Vagina (tissue), 2 donors: ENCODE measurements around the gene PANK1. TPM values are rescaled to one million over a fixed set of nuclear protein-coding genes. Genes with fewer than 3 reads are reported as not detected.

Experiments
- DNase-seq, 2 donors: peaks; one replicate each; pipeline ENCODE4 v3.0.0-alpha.2; 2017; ENCODE audit errors: extremely low spot score in 2 of 2
- H3K27ac ChIP-seq: fragments of 200-600 bp; sonication (generic); one replicate; pipeline ENCODE4 v1.5.1; 2019
- H3K27me3 ChIP-seq: fragments of 200-600 bp; sonication (generic); one replicate; pipeline ENCODE4 v1.5.1; 2019
- H3K36me3 ChIP-seq, 2 donors: fragments of 200-600 bp; sonication (generic); one replicate each; pipeline ENCODE4 v1.5.1; 2017 to 2019
- H3K4me1 ChIP-seq: fragments of 200-600 bp; sonication (generic); one replicate; pipeline ENCODE4 v1.5.1; 2019
- H3K4me3 ChIP-seq, 2 donors: fragments of 200-600 bp; sonication (generic); 1 replicate in 1 of 2; 2 replicates in 1 of 2; pipeline ENCODE4 v1.5.1; 2016 to 2019
- H3K9me3 ChIP-seq: fragments of 200-600 bp; sonication (generic); one replicate; pipeline ENCODE4 v1.5.1; 2019
- POLR2A ChIP-seq, 2 donors: fragments of 450-650 bp; IDR thresholded peaks; one replicate each; pipeline ENCODE4 v1.6.1; 2017; ENCODE audit warnings: antibody characterized with exemption in 2 of 2, mild to moderate bottlenecking in 2 of 2, moderate library complexity in 2 of 2
- POLR2AphosphoS5 ChIP-seq, 2 donors: sonication (generic); formaldehyde crosslinking; IDR thresholded peaks; one replicate each; pipeline ENCODE4 v1.9.0; 2017; ENCODE audit warnings: antibody characterized with exemption in 2 of 2, mild to moderate bottlenecking in 2 of 2, low read depth in 1 of 2; ENCODE audit not compliant: insufficient read depth in 1 of 2
- intact Hi-C: fragments of 100-400 bp; cut with DNase I; formaldehyde crosslinking; loops from one replicate; pipeline ENCODE4 v1.15.1; 2023
- total RNA-seq: library from RNA; depleted of rRNA; stranded (reverse); fragments of >200 nt; gene quantifications from one replicate; pipeline ENCODE4 v1.2.3, GENCODE V29; 2016
- TF ChIP-seq, protein P1 (sequence below), 3 experiments: fragments of 450-650 bp in 2 of 3; fragments of 200-600 bp in 1 of 3; sonication (generic) in 1 of 3; IDR thresholded peaks; one replicate each; pipeline ENCODE4 v1.5.1; 2017 to 2019; ENCODE audit warnings: antibody characterized with exemption in 3 of 3, mild to moderate bottlenecking in 2 of 3, moderate library complexity in 2 of 3

The PANK1 gene
- total RNA-seq, 1 donor from 2014 or later: 10.3 TPM

- TF ChIP-seq POLR2AphosphoS5 (IDR thresholded peaks at IDR 0.05; ENCODE audit: insufficient read depth in 1 of 2, low read depth in 1 of 2) (no peak), POLR2A (IDR thresholded peaks at IDR 0.05) (no peak)
- TF ChIP-seq, protein P1, sequence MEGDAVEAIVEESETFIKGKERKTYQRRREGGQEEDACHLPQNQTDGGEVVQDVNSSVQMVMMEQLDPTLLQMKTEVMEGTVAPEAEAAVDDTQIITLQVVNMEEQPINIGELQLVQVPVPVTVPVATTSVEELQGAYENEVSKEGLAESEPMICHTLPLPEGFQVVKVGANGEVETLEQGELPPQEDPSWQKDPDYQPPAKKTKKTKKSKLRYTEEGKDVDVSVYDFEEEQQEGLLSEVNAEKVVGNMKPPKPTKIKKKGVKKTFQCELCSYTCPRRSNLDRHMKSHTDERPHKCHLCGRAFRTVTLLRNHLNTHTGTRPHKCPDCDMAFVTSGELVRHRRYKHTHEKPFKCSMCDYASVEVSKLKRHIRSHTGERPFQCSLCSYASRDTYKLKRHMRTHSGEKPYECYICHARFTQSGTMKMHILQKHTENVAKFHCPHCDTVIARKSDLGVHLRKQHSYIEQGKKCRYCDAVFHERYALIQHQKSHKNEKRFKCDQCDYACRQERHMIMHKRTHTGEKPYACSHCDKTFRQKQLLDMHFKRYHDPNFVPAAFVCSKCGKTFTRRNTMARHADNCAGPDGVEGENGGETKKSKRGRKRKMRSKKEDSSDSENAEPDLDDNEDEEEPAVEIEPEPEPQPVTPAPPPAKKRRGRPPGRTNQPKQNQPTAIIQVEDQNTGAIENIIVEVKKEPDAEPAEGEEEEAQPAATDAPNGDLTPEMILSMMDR (IDR thresholded peaks at IDR 0.05): no peak
Observed at GRCh38 chr10:89574368-89574767, 70.7 kb downstream of the PANK1 start.

GRCh38 chr10:89567576-89568245 lies 77.3 kb downstream of the PANK1 start:
- Histone ChIP-seq H3K4me1 (no peaks in the 10 kb centered on the region), H3K27me3 (no peaks in the 10 kb centered on the region), H3K9me3 (no peaks in the 10 kb centered on the region), H3K4me3 (no peak overlapping the region), H3K36me3 (no peaks in the 10 kb centered on the region), H3K27ac (no peak overlapping the region)
- intact Hi-C loops: no loop called here
- DNase-seq: no peak
- TF ChIP-seq, protein P1 (IDR thresholded peaks at IDR 0.05): no peak
- no peak for TF ChIP-seq POLR2A (IDR thresholded peaks at IDR 0.05)
- TF ChIP-seq POLR2AphosphoS5 (IDR thresholded peaks at IDR 0.05; ENCODE audit: insufficient read depth in 1 of 2, low read depth in 1 of 2): no peak

More at GRCh38 chr10:89574368-89574767, 70.7 kb downstream of the PANK1 start:
- no peaks in the 10 kb centered on the region for H3K27me3 ChIP-seq
- intact Hi-C loops: no loop called here
- no peak overlapping the region for H3K27ac ChIP-seq
- no peaks in the 10 kb centered on the region for H3K36me3 ChIP-seq
- no peaks in the 10 kb centered on the region for H3K9me3 ChIP-seq
- no peak overlapping the region for H3K4me3 ChIP-seq
- H3K4me1 ChIP-seq: no peaks in the 10 kb centered on the region
- no peak for DNase-seq

DNA sequence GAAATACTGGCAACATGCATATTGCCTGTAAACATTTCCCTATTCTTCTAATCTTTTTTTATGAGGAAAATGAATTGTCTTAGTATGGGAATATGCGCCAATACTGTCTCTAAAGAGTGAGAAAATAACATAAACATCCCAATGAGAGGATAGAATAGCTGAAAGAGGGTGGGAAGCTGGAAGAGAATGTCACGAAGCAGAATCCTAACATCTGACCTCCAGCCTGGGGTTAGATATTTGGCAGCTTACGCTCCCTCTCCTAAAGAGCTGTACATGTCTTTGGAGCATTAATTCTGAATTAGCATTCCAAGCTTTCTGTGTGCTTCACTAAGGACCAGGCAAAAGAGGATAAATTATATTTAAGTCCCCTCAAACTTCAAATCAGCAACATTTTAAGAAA lies 78.0 kb downstream of the PANK1 start:
- no peaks in the 10 kb centered on the region for H3K27me3 ChIP-seq
- H3K9me3 ChIP-seq: no peaks in the 10 kb centered on the region
- H3K4me1 ChIP-seq: no peaks in the 10 kb centered on the region
- no peak overlapping the region for H3K27ac ChIP-seq
- no peak for DNase-seq
- intact Hi-C loops: no loop called here
- H3K4me3 ChIP-seq: no peak overlapping the region
- H3K36me3 ChIP-seq: no peaks in the 10 kb centered on the region
- TF ChIP-seq POLR2A (IDR thresholded peaks at IDR 0.05) (no peak), POLR2AphosphoS5 (IDR thresholded peaks at IDR 0.05; ENCODE audit: insufficient read depth in 1 of 2, low read depth in 1 of 2) (no peak)
- TF ChIP-seq, protein P1 (IDR thresholded peaks at IDR 0.05): no peak

- TF ChIP-seq POLR2AphosphoS5 (IDR thresholded peaks at IDR 0.05; ENCODE audit: insufficient read depth in 1 of 2, low read depth in 1 of 2): no peak
- TF ChIP-seq, protein P1 (IDR thresholded peaks at IDR 0.05): no peak
- TF ChIP-seq POLR2A (IDR thresholded peaks at IDR 0.05): no peak
- intact Hi-C loops: no loop called here
- Histone ChIP-seq H3K27me3 (no peaks in the 10 kb centered on the region), H3K4me3 (no peak overlapping the region), H3K36me3 (no peaks in the 10 kb centered on the region), H3K27ac (no peak overlapping the region), H3K4me1 (no peaks in the 10 kb centered on the region), H3K9me3 (no peaks in the 10 kb centered on the region)
- no peak for DNase-seq
Observed at GRCh38 chr10:89566095-89566950, 78.7 kb downstream of the PANK1 start.

GRCh38 chr10:89565180-89565579 lies 79.9 kb downstream of the PANK1 start:
- TF ChIP-seq, protein P1 (IDR thresholded peaks at IDR 0.05): no peak
- TF ChIP-seq POLR2AphosphoS5 (IDR thresholded peaks at IDR 0.05; ENCODE audit: insufficient read depth in 1 of 2, low read depth in 1 of 2): no peak
- TF ChIP-seq POLR2A (IDR thresholded peaks at IDR 0.05): no peak
- no peaks in the 10 kb centered on the region for H3K36me3 ChIP-seq
- intact Hi-C loops: no loop called here
- no peaks in the 10 kb centered on the region for H3K9me3 ChIP-seq
- H3K27ac ChIP-seq: no peak overlapping the region
- no peaks in the 10 kb centered on the region for H3K4me1 ChIP-seq
- H3K4me3 ChIP-seq: no peak overlapping the region
- H3K27me3 ChIP-seq: no peaks in the 10 kb centered on the region
- no peak for DNase-seq
